ENCODE measurements around the gene ADORA2B.
"Not testable (repeated sequence)": the region's sequence is repeated elsewhere in the genome, so short reads cannot be mapped to it uniquely, and the experiment has no call there.

ADORA2B gene

GRCh38 chr17:15926039-15926740 lies 18.7 kb upstream of the ADORA2B start:
- no peak for FAIRE-seq

GRCh38 chr17:15928286-15928785 lies 16.6 kb upstream of the ADORA2B start:
- no peak for FAIRE-seq

GRCh38 chr17:15929941-15930340 lies 15.0 kb upstream of the ADORA2B start:
- FAIRE-seq = no peak

- no peak for FAIRE-seq
Observed at GRCh38 chr17:15930426-15930825, 14.5 kb upstream of the ADORA2B start.

- FAIRE-seq = no peak
Observed at GRCh38 chr17:15931394-15931793, 13.5 kb upstream of the ADORA2B start.

GRCh38 chr17:15934866-15935265 lies 10.1 kb upstream of the ADORA2B start:
- FAIRE-seq = no peak

- FAIRE-seq = no peak
Observed at GRCh38 chr17:15935891-15936290, 9.0 kb upstream of the ADORA2B start.

- not testable (repeated sequence) for FAIRE-seq
Observed at GRCh38 chr17:15936481-15936880, 8.4 kb upstream of the ADORA2B start.

- no peak for FAIRE-seq
Observed at GRCh38 chr17:15941781-15942180, 3.1 kb upstream of the ADORA2B start.

- no peak for FAIRE-seq
Observed at GRCh38 chr17:15942207-15942833, 2.6 kb upstream of the ADORA2B start.

- FAIRE-seq = no peak
Observed at GRCh38 chr17:15943971-15944758, 765 bp upstream of the ADORA2B start.

- FAIRE-seq = no peak
Observed at GRCh38 chr17:15945527-15946191, 729 bp downstream of the ADORA2B start.

- FAIRE-seq = no peak
Observed at GRCh38 chr17:15946611-15947120, 1.7 kb downstream of the ADORA2B start.

- no peak for FAIRE-seq
Observed at GRCh38 chr17:15947271-15947670, 2.3 kb downstream of the ADORA2B start.

- no peak for FAIRE-seq
Observed at GRCh38 chr17:15947976-15948752, 3.2 kb downstream of the ADORA2B start.

GRCh38 chr17:15951368-15952047 lies 6.6 kb downstream of the ADORA2B start:
- FAIRE-seq = no peak

GRCh38 chr17:15952048-15952532 lies 7.2 kb downstream of the ADORA2B start:
- no peak for FAIRE-seq

GRCh38 chr17:15952916-15953790 lies 8.2 kb downstream of the ADORA2B start:
- FAIRE-seq = no peak

- FAIRE-seq = no peak
Observed at GRCh38 chr17:15954222-15954621, 9.3 kb downstream of the ADORA2B start.
